CD4-positive, alpha-beta T cell treated with Interleukin-2 at 100 ng/mL for 4 hours (primary cell): Measurements from ENCODE around the gene FLT1.
A peak's percentile ranks its signal among the peaks of the same experiment; 100 is the strongest.

Experiments
- DNase-seq: peaks from one replicate; pipeline ENCODE4 v3.0.0-alpha.2; 2020; ENCODE audit warnings: low spot score

Gene FLT1

GRCh38 chr13:28528848-28529247 lies 33.9 kb upstream of the FLT1 start:
- no peak for DNase-seq

GRCh38 chr13:28528388-28528787 lies 33.5 kb upstream of the FLT1 start:
- no peak for DNase-seq

- no peak for DNase-seq
Measured at GRCh38 chr13:28527629-28528028, 32.7 kb upstream of the FLT1 start.

- DNase-seq, result no peak
Measured at GRCh38 chr13:28526876-28527275, 31.9 kb upstream of the FLT1 start.

- no peak for DNase-seq
Measured at GRCh38 chr13:28522871-28523270, 27.9 kb upstream of the FLT1 start.

GRCh38 chr13:28513745-28514144 lies 18.8 kb upstream of the FLT1 start:
- DNase-seq, result no peak

DNA sequence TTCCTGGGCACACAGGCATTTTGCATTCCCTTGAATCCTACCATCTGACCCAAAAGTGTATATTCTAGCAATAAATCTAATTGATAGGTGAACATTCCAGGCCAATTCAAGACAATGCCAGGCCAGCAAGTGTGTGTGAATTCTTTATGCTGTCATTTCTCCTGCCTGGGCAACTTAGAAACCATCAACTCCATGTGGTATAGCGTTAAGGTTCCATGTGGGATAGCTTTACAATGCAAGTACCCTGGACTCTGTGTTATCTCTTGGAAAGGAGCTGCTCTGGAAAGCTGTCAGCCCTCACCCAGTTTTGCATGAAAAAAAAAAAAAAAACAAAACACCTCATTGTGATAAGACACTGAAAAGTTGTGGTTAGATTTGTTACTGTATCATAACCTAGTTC lies 15.6 kb upstream of the FLT1 start:
- no peak for DNase-seq

DNA sequence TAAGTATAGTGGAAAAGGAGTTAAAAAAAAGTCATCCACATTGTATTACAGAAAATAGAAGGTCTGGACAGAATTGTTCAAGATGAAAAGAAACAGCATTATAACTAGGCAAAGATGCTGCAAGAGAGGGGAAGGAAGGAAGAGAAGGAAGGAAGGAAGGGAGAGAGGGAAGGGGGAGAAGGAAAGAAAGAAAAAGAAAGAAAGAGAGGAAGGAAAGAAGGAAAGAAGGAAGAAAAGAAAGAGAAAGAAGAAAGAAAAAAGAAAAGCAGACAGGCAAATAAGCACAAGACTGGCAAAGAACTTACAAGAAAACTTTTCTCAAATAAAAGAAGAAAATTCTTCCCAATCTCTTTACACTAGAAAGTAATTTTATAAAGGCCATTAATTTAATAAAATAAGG lies 15.1 kb upstream of the FLT1 start:
- DNase-seq, result no peak

DNA sequence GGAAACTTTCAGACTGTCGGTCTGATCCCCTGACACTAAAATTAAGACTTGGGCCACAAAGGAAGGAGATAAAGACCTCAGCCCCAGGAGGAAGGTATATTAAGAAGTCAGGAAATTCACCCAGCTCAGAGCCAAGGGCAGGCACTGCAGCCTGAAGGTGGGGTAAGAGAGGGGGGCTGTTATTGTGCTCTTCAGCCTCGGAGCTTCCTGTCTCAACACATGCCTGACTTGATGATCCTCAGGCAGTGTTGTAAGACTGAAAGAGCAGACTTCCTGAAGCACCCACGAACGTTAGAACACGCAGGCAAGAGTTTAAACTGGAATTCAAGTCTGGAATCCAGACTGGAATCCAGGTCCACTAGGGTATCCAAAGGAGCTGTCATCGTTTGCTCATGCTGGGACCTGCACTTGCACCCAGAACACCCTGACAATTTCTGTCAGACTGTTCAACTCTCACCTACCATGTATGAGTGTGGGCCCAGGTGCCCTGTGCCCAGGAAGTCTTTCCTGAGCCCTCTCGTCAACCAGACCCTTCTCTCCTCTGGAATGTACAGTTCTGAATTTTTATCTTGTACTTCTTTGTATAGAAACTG lies 10.7 kb upstream of the FLT1 start:
- no peak for DNase-seq

DNA sequence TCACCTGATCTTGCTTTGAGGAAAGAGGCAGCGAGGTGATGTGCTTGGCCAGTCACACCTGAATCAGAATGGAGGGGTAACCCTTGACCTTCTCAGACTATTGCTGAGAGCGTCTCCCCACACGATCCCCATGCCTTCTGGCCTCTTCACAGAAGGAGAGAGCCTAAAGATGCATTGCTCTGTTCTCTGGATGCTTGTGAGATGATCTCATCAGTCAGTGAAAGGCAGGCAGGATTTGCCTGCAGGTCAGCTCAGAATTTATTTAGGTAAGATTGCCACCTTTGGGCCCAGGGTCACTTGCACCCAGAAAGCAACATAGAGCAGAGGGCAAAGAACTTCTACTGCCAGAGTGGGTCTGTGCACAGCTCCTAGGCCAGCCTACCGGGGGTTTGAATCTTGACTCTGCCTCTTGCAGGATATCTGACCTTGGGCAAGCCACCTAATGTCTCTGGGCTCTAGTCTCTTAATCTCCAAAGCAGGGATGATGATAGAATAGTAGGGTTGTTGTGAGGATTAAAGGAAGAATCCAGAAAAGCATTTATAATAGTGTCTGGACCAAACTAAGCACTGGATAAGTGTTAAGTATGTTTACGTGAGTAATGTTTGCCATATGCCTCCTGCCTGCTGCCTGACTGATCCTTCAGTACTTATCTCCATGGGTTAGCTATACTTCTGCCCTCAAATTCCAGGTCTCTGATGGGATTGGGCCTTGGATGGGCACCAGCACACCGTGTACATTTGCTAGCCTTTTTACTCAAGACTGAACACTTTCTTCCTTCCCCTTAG lies 8.4 kb upstream of the FLT1 start:
- no peak for DNase-seq

DNA sequence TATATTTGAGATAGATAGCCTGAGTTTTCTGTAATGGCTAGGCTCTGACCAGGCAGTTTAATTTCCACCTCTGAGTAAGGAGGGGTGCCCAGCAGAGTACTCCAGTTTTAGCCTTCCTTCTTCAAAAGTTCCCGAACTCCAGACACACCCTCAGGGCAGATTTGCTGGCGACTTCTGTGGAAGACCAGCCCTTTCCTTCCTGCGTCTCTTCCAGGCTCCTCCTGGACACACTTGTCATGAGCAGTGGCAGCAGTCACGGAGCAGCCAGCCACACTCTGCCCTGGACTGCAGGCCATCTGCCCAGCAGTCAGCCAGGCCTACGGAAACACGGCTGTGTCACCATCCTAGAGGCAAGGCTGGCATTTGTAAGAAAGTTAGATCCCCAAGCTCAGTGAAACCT lies 6.6 kb upstream of the FLT1 start:
- no peak for DNase-seq

DNA sequence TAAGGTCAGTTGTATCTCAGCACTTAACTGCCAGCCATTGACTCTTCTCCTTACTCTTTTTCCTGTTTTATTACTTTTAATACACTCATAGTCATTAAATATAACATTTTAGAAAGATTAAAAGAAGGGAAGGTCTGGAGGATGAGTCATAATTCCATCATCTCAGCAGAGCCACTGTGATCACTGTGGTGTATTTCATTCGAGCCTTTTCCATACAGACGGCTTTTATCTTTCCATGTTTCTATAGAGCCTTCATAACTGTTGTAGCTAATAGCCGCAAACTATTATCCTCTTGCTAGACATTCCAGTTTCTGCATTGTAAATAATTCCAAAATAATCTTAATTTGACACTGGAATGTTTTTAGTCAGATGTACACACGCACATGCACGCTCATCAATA lies 4.7 kb upstream of the FLT1 start:
- no peak for DNase-seq

GRCh38 chr13:28498481-28499115 lies 3.7 kb upstream of the FLT1 start:
- no peak for DNase-seq

- DNase-seq, result no peak
Measured at GRCh38 chr13:28497143-28497876, 2.4 kb upstream of the FLT1 start.

- DNase-seq, result no peak
Measured at GRCh38 chr13:28496188-28496564, 1.2 kb upstream of the FLT1 start.

DNA sequence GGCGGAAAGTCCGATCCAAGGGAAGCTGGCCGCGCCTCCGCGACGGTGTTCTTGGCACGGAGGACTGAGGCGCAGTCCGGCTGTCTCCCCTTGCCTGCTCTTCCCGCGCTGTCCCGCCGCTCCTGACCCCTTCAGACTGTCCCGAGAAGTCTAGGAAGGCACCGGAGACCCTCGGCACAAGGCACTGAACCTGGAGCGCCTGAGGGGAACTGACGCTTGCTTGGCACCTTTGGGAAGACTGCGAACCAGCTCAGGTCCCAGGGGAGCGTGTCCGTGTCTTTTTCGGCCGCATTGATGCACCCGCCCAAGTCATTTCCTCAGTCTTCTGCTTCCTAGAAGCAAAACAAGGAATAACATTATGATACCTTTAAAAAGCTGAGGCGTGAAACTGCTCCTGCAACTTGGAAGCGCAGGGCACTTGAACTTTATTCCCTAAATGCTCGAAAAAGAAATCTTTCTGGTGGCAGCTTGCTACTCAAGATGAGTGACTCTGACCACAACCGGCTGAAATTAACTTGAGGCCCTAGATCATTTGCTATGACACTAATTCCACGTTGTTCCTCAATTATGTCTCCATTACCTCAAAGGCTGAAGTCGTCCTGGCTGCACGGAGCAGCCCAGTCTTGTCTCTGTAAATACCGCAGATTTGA lies 735 bp upstream of the FLT1 start:
- DNase-seq, result no peak

DNA sequence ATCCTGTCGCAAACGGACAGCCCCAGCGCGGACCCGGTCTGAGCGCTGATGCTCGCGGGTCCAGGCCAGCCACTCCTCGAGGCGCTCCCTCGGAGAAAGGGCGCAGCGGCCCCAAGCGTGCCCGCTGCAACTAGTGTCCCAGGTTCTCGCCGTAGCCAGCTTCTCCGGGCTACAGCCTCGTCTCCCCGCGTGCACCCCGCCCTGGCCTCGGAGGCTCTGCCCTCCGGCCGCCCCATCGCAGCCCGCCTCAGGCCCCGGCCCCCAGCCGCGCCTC lies 487 bp downstream of the FLT1 start:
- no peak for DNase-seq

- no peak for DNase-seq
Measured at GRCh38 chr13:28493740-28494503, 1.0 kb downstream of the FLT1 start.

GRCh38 chr13:28492569-28493367 lies 2.2 kb downstream of the FLT1 start:
- peak; percentile 14 for DNase-seq

DNA sequence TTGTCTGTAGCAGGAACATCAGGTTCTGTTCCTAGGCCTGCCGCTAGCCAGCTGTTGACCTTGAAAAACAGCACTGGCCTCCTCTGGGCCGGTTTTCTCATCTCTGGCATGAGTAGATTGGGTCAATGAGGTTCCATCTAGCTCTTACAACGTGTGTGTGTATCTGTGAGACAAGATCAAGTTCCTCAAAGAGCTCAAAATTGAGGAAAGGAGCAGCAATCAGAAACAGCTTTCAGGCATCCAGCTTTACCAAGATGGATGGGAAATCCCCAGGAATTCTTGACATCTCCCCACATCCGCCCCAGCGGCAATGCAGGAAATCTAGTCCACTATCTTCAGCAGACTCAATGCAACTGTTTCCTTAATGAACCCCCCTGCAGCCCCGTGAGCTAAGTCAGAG lies 4.9 kb downstream of the FLT1 start:
- no peak for DNase-seq

DNA sequence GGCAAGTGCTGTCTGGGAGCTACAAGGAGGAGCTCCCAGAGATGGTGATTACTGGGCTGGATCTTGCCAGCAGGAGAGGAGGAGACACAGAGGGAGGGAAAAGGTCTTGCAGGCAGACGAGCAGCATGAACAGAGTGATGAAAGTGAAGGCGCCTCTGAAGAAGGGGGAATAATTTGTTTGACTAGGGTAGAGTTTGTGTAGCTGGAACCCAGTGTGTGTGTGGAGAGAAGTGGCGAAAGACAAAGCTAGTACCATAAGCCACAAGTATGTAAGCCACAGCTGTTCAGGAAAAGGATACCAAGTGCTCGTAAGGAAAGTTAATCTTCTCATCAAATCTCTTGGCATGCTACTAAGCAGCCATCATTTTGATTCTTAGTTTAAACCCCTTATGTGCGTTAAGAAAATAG lies 5.4 kb downstream of the FLT1 start:
- no peak for DNase-seq
